Mesodermal cell (in vitro differentiated cells): ENCODE measurements around the gene IFNL1.
"Not testable (repeated sequence)": the region's sequence is repeated elsewhere in the genome, so short reads cannot be mapped to it uniquely, and the experiment has no call there.

ENCODE experiments used
- H3K27ac ChIP-seq: 2 replicates; pipeline ENCODE4 v1.7.0; 2013; ENCODE audit warnings: mild to moderate bottlenecking, low read depth, low read length, moderate library complexity; ENCODE audit not compliant: severe bottlenecking
- H3K36me3 ChIP-seq: 2 replicates; pipeline ENCODE4 v1.7.1; 2013; ENCODE audit warnings: mild to moderate bottlenecking, low read length, moderate library complexity; ENCODE audit not compliant: control insufficient read depth, insufficient read depth
- H3K4me1 ChIP-seq: one replicate; pipeline ENCODE4 v1.7.1; 2013; ENCODE audit warnings: mild to moderate bottlenecking, low read length; ENCODE audit not compliant: insufficient read depth, control insufficient read depth, poor library complexity, severe bottlenecking
- H3K4me3 ChIP-seq: 2 replicates; pipeline ENCODE4 v1.7.0; 2013; ENCODE audit warnings: low read length, control low read depth, mild to moderate bottlenecking; ENCODE audit not compliant: insufficient read depth, poor library complexity, severe bottlenecking; ENCODE audit errors: extremely low read depth
- H3K9me3 ChIP-seq: 2 replicates; pipeline ENCODE4 v1.7.1; 2013; ENCODE audit warnings: mild to moderate bottlenecking, low read length, moderate library complexity; ENCODE audit not compliant: control insufficient read depth
- WGBS, 2 experiments: methylation state at CpG; one replicate each; pipeline ENCODE4 v1.1.5; 2013; ENCODE audit warnings: missing lambda C conversion rate in 2 of 2; ENCODE audit not compliant: insufficient coverage in 2 of 2; 5-methylcytosine and 5-hydroxymethylcytosine counted together

The IFNL1 gene

GRCh38 chr19:39301021-39301420, 4.8 kb downstream of the IFNL1 start:
- WGBS, 2 experiments = 93 to 100% methylated on average over 2 to 3 of the region's 4 CpGs
- Histone ChIP-seq H3K4me1 (peaks cover 23% of the 10 kb centered on the region), H3K4me3 (no peak overlapping the region)

DNA sequence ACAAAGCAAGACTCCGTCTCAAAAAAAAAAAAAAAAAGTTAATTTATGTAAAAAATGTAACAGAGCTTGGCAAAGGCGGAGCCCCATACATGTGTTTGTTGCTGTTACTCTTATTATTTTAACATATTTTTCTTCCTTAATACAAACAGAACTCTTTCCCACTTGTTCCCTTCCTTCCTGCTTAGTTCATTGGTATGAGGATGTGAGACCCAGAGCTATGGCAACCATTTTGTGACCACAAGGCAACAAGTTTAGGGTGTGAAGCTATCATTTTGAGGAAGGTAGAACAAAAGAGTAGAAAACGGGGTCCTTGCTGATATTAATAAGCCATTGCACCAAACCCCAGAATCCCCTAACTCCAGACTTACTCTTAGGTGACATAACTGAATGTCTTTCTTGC, 5.4 kb downstream of the IFNL1 start:
- Histone ChIP-seq H3K4me3 (no peak overlapping the region), H3K27ac (no peak overlapping the region), H3K4me1 (peaks cover 27% of the 10 kb centered on the region), H3K36me3 (no peaks in the 10 kb centered on the region), H3K9me3 (no peaks in the 10 kb centered on the region)
- WGBS, 2 experiments = no CpG with 5 or more reads among the region's 3 CpGs

More at GRCh38 chr19:39301021-39301420, 4.8 kb downstream of the IFNL1 start:
- no peaks in the 10 kb centered on the region for H3K36me3 ChIP-seq
- H3K9me3 ChIP-seq = no peaks in the 10 kb centered on the region
- no peak overlapping the region for H3K27ac ChIP-seq

DNA sequence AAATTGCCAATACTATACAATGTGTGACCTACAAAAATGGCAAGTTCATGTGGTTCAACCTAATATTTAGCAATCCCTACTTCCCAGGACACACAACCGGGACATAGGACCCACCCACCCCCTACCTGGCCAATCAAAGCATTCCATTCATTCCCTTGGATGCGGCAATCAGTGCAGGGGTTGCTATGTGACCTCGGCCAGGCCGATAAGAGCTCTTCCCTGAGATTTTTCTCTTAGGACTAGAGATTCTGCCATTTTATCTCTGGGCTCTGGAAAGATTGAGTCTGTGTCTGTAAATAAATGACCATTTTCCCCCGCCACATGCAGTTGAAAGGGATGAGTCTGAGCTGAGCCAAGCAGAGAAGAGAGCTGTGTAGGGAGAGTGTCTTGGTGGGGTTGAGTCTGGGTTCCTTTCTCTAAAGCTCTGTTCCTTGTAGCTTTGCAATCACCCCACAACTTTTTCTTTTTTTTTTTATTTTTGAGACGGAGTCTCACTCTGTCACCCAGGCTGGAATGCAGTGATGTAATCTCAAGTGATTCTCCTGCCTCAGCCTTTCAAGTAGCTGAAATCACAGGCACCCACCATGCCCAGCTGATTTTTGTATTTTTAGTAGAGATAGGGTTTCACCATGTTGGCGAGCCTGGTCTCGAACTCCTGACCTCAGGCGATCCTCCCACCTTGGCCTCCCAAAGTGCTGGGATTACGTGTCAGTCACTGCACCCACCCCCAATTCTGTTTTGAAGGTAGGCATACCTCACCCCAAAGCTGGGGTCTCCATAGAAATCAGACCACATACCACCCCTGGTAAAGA, 7.4 kb downstream of the IFNL1 start:
- Histone ChIP-seq H3K27ac (peak overlapping the region; percentile 67), H3K9me3 (no peaks in the 10 kb centered on the region), H3K4me3 (no peak overlapping the region), H3K36me3 (no peaks in the 10 kb centered on the region), H3K4me1 (peaks cover 33% of the 10 kb centered on the region)
- 34 to 56% methylated on average over 5 to 7 of the region's 10 CpGs for WGBS, 2 experiments

GRCh38 chr19:39304185-39304513, 7.9 kb downstream of the IFNL1 start:
- Histone ChIP-seq H3K4me3 (no peak overlapping the region), H3K4me1 (peaks cover 33% of the 10 kb centered on the region), H3K9me3 (no peaks in the 10 kb centered on the region), H3K27ac (peak overlapping the region; percentile 36), H3K36me3 (no peaks in the 10 kb centered on the region)

GRCh38 chr19:39304701-39305571, 8.7 kb downstream of the IFNL1 start:
- Histone ChIP-seq H3K9me3 (no peaks in the 10 kb centered on the region), H3K27ac (no peak overlapping the region), H3K36me3 (no peaks in the 10 kb centered on the region), H3K4me3 (no peak overlapping the region), H3K4me1 (peaks cover 33% of the 10 kb centered on the region)
- WGBS, 2 experiments = 27 to 38% methylated on average over 3 to 5 of the region's 6 CpGs

DNA sequence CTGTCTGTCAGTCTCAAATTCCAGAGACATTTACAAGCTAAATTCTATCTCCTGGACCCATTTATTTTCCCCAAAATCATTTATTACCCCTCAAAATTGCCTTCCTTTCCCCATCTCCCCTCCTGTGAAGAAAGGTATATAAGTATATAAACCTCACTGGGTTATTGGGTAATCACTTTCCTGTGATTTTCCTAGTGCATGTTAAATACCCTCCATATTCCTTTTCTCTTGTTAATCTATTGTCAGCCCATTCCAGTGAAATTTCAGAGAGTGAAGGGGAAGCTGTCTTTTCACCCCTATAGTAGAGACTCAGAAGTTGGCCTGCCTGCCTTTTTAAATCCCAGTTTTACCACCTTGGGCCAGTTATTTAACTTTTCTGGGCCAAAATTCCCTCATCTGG, 9.9 kb downstream of the IFNL1 start:
- Histone ChIP-seq H3K27ac (no peak overlapping the region), H3K4me1 (peaks cover 33% of the 10 kb centered on the region), H3K9me3 (no peaks in the 10 kb centered on the region), H3K4me3 (no peak overlapping the region), H3K36me3 (no peaks in the 10 kb centered on the region)

GRCh38 chr19:39307046-39307821, 11.0 kb downstream of the IFNL1 start:
- Histone ChIP-seq H3K27ac (no peak overlapping the region), H3K9me3 (no peaks in the 10 kb centered on the region), H3K36me3 (no peaks in the 10 kb centered on the region), H3K4me1 (peaks cover 33% of the 10 kb centered on the region), H3K4me3 (peak overlapping the region; percentile 44)
- WGBS, 2 experiments = 3 to 4% methylated on average over 60 to 63 of the region's 71 CpGs

- Histone ChIP-seq H3K9me3 (no peaks in the 10 kb centered on the region), H3K4me3 (peak overlapping the region; percentile 44), H3K27ac (no peak overlapping the region), H3K4me1 (peaks cover 33% of the 10 kb centered on the region), H3K36me3 (no peaks in the 10 kb centered on the region)
- WGBS, 2 experiments = 19 to 22% methylated on average over 75 to 82 of the region's 82 CpGs
Measured at GRCh38 chr19:39307822-39308530, 11.8 kb downstream of the IFNL1 start.

GRCh38 chr19:39308531-39309304, 12.5 kb downstream of the IFNL1 start:
- H3K36me3 ChIP-seq = peaks cover 3% of the 10 kb centered on the region
- H3K9me3 ChIP-seq = no peaks in the 10 kb centered on the region
- no peak overlapping the region for H3K27ac ChIP-seq
- H3K4me3 ChIP-seq = no peak overlapping the region
- H3K4me1 ChIP-seq = peaks cover 27% of the 10 kb centered on the region
- WGBS, 2 experiments = 57 to 60% methylated on average over 17 of the region's 18 CpGs

DNA sequence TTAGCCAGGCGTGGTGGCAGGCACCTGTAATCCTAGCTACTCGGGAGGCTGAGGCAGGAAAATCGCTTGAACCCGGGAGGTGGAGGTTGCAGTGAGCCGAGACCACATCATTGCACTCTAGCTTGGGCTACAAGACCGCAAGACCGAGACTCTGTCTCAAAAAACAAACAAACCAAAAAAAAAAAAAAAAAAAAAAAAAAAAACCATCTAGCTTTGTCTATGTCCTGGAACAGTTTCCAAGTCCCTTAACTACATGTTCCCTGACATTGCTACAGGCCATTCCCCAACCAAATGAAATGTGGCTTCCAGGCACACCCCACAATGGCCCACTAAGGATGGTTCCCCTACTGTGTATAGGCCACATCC, 13.1 kb downstream of the IFNL1 start:
- H3K4me3 ChIP-seq, H3K27ac ChIP-seq, H3K36me3 ChIP-seq, H3K9me3 ChIP-seq: not testable (repeated sequence)
- H3K4me1 ChIP-seq = peaks cover 22% of the 10 kb centered on the region
- WGBS, 2 experiments = 93 to 98% methylated on average over 2 to 6 of the region's 7 CpGs
